T47D (cell line): ENCODE measurements around the gene SERPINA1.

Experiments
- DNase-seq, 2 experiments: peaks; one replicate each; pipeline versions ENCODE4 v3.0.0 to v3.0.0-alpha.2; 2011 to 2012; ENCODE audit warnings: low read depth in 1 of 2, low spot score in 1 of 2
- JUND ChIP-seq: IDR thresholded peaks from 2 replicates; pipeline ENCODE4 v1.6.1; 2012; ENCODE audit warnings: low read depth
- in situ Hi-C: cut with HindIII; loops from 2 replicates; pipeline ENCODE4 v1.10.0; 2016; ENCODE audit warnings: low sequenced_read_pairs, low pct_unique_long_range_greater_than_20kb

Gene SERPINA1

DNA sequence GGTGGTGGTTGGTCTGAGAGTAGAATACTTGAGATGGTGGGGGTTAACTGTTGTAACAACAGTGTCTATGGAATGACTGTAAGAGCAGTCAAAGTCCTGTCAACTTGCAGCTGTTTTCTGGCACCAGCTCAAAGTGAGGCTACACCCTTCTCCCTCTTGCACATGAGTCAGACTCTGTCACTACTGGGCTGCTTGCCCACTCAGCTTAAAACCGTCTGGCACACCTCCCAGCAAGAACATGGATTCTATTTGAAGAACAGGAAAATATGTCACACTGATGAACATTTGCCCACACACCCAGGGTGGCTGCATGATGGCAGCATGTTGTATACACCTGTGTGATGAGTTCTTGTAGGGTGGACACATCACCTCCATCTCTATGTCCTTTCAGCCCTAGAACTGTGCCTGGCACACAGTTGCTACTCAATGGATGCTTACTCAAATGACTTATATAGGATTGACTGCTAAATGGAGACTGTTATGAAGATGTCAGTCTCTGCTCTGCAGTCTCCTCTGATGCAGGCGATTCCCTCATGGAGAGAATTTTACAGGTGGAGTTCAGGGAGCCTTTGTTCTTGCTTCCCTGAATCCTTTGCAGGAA, 46.0 kb downstream of the SERPINA1 start:
- no peak for TF ChIP-seq JUND
- in situ Hi-C loops = no loop called here
- peak in 1 of 2 experiments; percentile 93 for DNase-seq

GRCh38 chr14:94341656-94342333, 46.6 kb downstream of the SERPINA1 start:
- no peak for TF ChIP-seq JUND
- no peak for DNase-seq
- in situ Hi-C loops = no loop called here

GRCh38 chr14:94340533-94340932, 47.9 kb downstream of the SERPINA1 start:
- peak in 1 of 2 experiments; percentile 97 for DNase-seq
- TF ChIP-seq JUND = peak; percentile 94; the same call in 1 of the 2 replicates
- in situ Hi-C loops = no loop called here

GRCh38 chr14:94338023-94338422, 50.4 kb downstream of the SERPINA1 start:
- no peak for TF ChIP-seq JUND
- DNase-seq = no peak
- in situ Hi-C loops = no loop called here

- peak in 1 of 2 experiments; percentile 75 for DNase-seq
- in situ Hi-C loops = no loop called here
- peak; percentile 66; the same call in 1 of the 2 replicates for TF ChIP-seq JUND
Observed at GRCh38 chr14:94337274-94337673, 51.1 kb downstream of the SERPINA1 start.

- peak in 1 of 2 experiments; percentile 100 for DNase-seq
- peak; percentile 92 for TF ChIP-seq JUND
- in situ Hi-C loops = no loop called here
Observed at GRCh38 chr14:94334872-94335271, 53.5 kb downstream of the SERPINA1 start.

DNA sequence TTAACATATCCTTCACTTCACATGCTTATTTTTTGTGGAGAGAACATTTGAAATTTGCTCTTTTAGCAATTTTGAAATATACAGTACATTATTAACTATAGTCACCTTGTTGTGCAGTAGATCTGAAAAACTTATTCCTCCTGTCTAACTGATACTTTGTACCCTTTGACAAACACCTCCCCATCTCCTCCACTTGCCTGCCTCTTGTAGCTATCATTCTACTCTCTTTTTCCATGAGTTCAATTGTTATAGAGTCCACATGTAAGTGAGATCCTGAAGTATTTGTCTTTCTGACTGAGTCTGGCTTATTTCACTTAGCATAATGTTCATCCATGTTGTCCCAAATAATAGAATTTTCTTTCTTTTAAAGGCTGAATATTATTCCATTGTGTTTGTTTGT, 55.8 kb downstream of the SERPINA1 start:
- TF ChIP-seq JUND = no peak
- in situ Hi-C loops = no loop called here
- DNase-seq = no peak

DNA sequence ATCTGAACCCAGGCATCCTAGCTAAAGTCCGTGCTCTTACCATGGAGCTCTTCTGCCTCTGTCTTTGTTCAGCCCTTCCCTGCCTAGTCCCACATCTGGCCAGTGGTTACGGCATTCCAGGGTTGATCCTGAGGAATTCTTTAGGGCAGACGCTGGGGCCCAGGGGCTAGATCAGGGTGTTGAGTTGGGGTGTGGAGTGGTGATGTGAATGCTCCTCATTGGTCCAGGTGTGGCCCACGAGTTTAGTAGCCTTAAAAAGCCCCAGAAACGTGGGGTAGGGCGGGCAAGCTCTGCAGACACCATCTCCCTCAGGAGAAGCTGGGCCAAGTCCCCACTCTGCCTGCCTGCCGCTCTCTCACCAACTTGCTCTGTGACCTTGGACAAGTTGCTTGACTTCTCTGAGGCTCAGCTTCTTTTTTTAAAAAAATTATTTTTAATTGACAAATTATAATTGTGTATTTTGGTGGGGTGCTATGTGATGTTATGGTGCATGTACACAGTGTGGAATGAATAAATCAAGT, 56.3 kb downstream of the SERPINA1 start:
- no peak for DNase-seq
- in situ Hi-C loops = no loop called here
- TF ChIP-seq JUND = no peak

GRCh38 chr14:94331462-94331861, 56.9 kb downstream of the SERPINA1 start:
- no peak for TF ChIP-seq JUND
- peak in 1 of 2 experiments; percentile 68 for DNase-seq
- in situ Hi-C loops = no loop called here

GRCh38 chr14:94330857-94331256, 57.5 kb downstream of the SERPINA1 start:
- peak in 1 of 2 experiments; percentile 99 for DNase-seq
- TF ChIP-seq JUND = peak; percentile 73; the same call in 1 of the 2 replicates
- in situ Hi-C loops = no loop called here

DNA sequence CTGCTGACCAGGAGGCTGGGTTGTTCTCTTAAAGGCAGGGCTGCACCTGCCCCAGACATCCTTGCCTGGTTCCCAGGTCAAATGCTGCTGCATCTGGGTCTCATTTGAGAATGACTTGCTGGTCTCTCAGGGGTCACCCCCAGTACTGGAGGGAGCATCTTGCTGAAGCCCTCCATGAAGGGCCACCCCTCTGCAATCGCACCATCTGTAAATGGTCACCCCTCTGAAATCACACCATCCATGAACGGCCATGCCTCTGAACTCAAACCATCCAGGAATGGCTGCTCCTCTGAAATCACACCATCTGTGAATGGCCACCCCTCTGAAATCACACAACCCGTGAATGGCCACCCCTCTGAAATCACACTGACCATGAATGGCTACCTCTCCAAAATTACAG, 58.0 kb downstream of the SERPINA1 start:
- TF ChIP-seq JUND = no peak
- no peak for DNase-seq
- in situ Hi-C loops = no loop called here

GRCh38 chr14:94329857-94330256, 58.5 kb downstream of the SERPINA1 start:
- TF ChIP-seq JUND = no peak
- peak in 1 of 2 experiments; percentile 46 for DNase-seq
- in situ Hi-C loops = no loop called here

GRCh38 chr14:94328196-94328595, 60.2 kb downstream of the SERPINA1 start:
- in situ Hi-C loops = no loop called here
- no peak for TF ChIP-seq JUND
- DNase-seq = peak in 1 of 2 experiments; percentile 28
